Measurements from ENCODE around the gene AKT1S1.

DNA sequence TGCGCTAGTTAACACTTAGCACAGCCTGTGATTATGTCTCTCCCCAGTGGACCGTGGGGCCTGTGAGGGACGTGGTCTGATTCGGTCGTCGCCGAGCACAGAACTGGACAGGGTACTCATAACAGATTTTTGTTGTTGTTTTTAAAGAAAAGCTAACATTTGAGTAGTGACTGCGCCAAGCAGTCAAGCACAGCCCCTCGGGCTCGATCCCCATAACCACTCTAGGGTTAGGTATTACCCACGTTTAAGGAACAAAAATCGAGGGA, 27.0 kb downstream of the AKT1S1 start:
- TF ChIP-seq, protein P1, sequence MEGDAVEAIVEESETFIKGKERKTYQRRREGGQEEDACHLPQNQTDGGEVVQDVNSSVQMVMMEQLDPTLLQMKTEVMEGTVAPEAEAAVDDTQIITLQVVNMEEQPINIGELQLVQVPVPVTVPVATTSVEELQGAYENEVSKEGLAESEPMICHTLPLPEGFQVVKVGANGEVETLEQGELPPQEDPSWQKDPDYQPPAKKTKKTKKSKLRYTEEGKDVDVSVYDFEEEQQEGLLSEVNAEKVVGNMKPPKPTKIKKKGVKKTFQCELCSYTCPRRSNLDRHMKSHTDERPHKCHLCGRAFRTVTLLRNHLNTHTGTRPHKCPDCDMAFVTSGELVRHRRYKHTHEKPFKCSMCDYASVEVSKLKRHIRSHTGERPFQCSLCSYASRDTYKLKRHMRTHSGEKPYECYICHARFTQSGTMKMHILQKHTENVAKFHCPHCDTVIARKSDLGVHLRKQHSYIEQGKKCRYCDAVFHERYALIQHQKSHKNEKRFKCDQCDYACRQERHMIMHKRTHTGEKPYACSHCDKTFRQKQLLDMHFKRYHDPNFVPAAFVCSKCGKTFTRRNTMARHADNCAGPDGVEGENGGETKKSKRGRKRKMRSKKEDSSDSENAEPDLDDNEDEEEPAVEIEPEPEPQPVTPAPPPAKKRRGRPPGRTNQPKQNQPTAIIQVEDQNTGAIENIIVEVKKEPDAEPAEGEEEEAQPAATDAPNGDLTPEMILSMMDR (IDR thresholded peaks at IDR 0.05; ENCODE audit: insufficient read depth, low read depth, low read length), result no peak
- no peak for TF ChIP-seq EZH2 (IDR thresholded peaks at IDR 0.05; ENCODE audit: insufficient read depth, low read length)
